Right renal pelvis (tissue), 4 donors: ENCODE measurements around the gene RXFP2. TPM values are rescaled to one million over a fixed set of nuclear protein-coding genes. Genes with fewer than 3 reads are reported as not detected.

Experiments
- DNase-seq, 4 donors: peaks; one replicate each; pipeline ENCODE4 v3.0.0-alpha.2; 2013; ENCODE audit warnings: low read depth in 4 of 4, low spot score in 3 of 4, missing footprints in 1 of 4
- polyA plus RNA-seq, 4 donors: library from polyadenylated mRNA; unstranded; fragments of 120-200 nt; gene quantifications; one replicate each; pipeline ENCODE4 v1.2.1, GENCODE V29; 2013; ENCODE audit not compliant: insufficient read length in 4 of 4

Gene RXFP2
- polyA plus RNA-seq, 4 donors = 0.06 to 0.65 (median 0.40) TPM

- DNase-seq = no peak
These were observed 28.0 kb downstream of the RXFP2 start for GRCh38 chr13:31767175-31767900.

- no peak for DNase-seq
These were observed 29.0 kb downstream of the RXFP2 start for GRCh38 chr13:31768351-31768750.

- no peak for DNase-seq
These were observed 30.2 kb downstream of the RXFP2 start for GRCh38 chr13:31769575-31769974.

GRCh38 chr13:31772231-31772630, 32.9 kb downstream of the RXFP2 start:
- DNase-seq = no peak

GRCh38 chr13:31773538-31773937, 34.2 kb downstream of the RXFP2 start:
- DNase-seq = no peak

GRCh38 chr13:31774186-31774750, 34.9 kb downstream of the RXFP2 start:
- DNase-seq = no peak

GRCh38 chr13:31775148-31775547, 35.8 kb downstream of the RXFP2 start:
- DNase-seq = no peak

- no peak for DNase-seq
These were observed 36.4 kb downstream of the RXFP2 start for GRCh38 chr13:31775686-31776085.

- no peak for DNase-seq
These were observed 41.7 kb downstream of the RXFP2 start for GRCh38 chr13:31781064-31781463.

- no peak for DNase-seq
These were observed 46.7 kb downstream of the RXFP2 start for GRCh38 chr13:31786011-31786410.

GRCh38 chr13:31790992-31791391, 51.7 kb downstream of the RXFP2 start:
- no peak for DNase-seq

- no peak for DNase-seq
These were observed 53.9 kb downstream of the RXFP2 start for GRCh38 chr13:31793246-31793645.

- DNase-seq = no peak
These were observed 55.1 kb downstream of the RXFP2 start for GRCh38 chr13:31794452-31794851.

GRCh38 chr13:31797154-31797775, 57.9 kb downstream of the RXFP2 start:
- peak in 2 of 4 donors; percentile 4 to 20 for DNase-seq

- DNase-seq = no peak
These were observed 58.9 kb downstream of the RXFP2 start for GRCh38 chr13:31798189-31798588.

- DNase-seq = no peak
These were observed 61.8 kb downstream of the RXFP2 start for GRCh38 chr13:31801088-31801487.

GRCh38 chr13:31803311-31803710, 64.0 kb downstream of the RXFP2 start:
- DNase-seq = no peak

GRCh38 chr13:31805841-31806240, 66.5 kb downstream of the RXFP2 start:
- no peak for DNase-seq

- DNase-seq = no peak
These were observed 67.8 kb downstream of the RXFP2 start for GRCh38 chr13:31807090-31807541.

GRCh38 chr13:31814536-31814935, 75.2 kb downstream of the RXFP2 start:
- no peak for DNase-seq

- no peak for DNase-seq
These were observed 76.2 kb downstream of the RXFP2 start for GRCh38 chr13:31815361-31816144.
